Hepatocyte (in vitro differentiated cells): ENCODE results near the gene MAP3K6. TPM values are rescaled to one million over a fixed set of nuclear protein-coding genes. Genes with fewer than 3 reads are reported as not detected.

Experiments used
- DNase-seq: peaks from one replicate; pipeline ENCODE4 v3.0.0-alpha.2; 2016; ENCODE audit warnings: low spot score
- H2AFZ ChIP-seq: fragments of 200-600 bp; sonication (generic); 2 replicates; pipeline ENCODE4 v1.6.0; 2016; ENCODE audit warnings: antibody characterized with exemption, mild to moderate bottlenecking
- H3K27ac ChIP-seq: fragments of 200-600 bp; sonication (generic); 2 replicates; pipeline ENCODE4 v1.5.1; 2016; ENCODE audit warnings: mild to moderate bottlenecking
- H3K27me3 ChIP-seq: fragments of 200-600 bp; sonication (generic); 2 replicates; pipeline ENCODE4 v1.6.1; 2016
- H3K36me3 ChIP-seq: fragments of 200-600 bp; sonication (generic); replicated peaks from 2 replicates; pipeline ENCODE4 v1.5.1; 2016; ENCODE audit warnings: low read depth; ENCODE audit not compliant: insufficient read depth
- H3K4me1 ChIP-seq: fragments of 200-600 bp; sonication (generic); 2 replicates; pipeline ENCODE4 v1.5.1; 2016; ENCODE audit warnings: mild to moderate bottlenecking, moderate library complexity; ENCODE audit not compliant: insufficient read depth
- H3K4me2 ChIP-seq: fragments of 200-600 bp; sonication (generic); 2 replicates; pipeline ENCODE4 v1.6.0; 2016
- H3K4me3 ChIP-seq: fragments of 200-600 bp; sonication (generic); 2 replicates; pipeline ENCODE4 v1.5.1; 2016; ENCODE audit warnings: mild to moderate bottlenecking
- H3K79me2 ChIP-seq: fragments of 200-600 bp; sonication (generic); 2 replicates; pipeline ENCODE4 v1.6.0; 2017; ENCODE audit warnings: mild to moderate bottlenecking
- H3K9me2 ChIP-seq: fragments of 200-600 bp; sonication (generic); replicated peaks from 2 replicates; pipeline ENCODE4 v1.6.0; 2017; ENCODE audit warnings: mild to moderate bottlenecking; ENCODE audit not compliant: insufficient read depth
- H3K9me3 ChIP-seq: fragments of 200-600 bp; sonication (generic); 2 replicates; pipeline ENCODE4 v1.5.1; 2016; ENCODE audit warnings: low read depth, mild to moderate bottlenecking
- H4K20me1 ChIP-seq: fragments of 200-600 bp; sonication (generic); 2 replicates; pipeline ENCODE4 v1.6.0; 2016; ENCODE audit warnings: mild to moderate bottlenecking; ENCODE audit not compliant: insufficient read depth, poor library complexity, severe bottlenecking
- EZH2 ChIP-seq: fragments of 200-600 bp; sonication (generic); IDR thresholded peaks from 2 replicates; pipeline ENCODE4 v1.6.1; 2016; ENCODE audit warnings: antibody characterized with exemption, mild to moderate bottlenecking, borderline replicate concordance
- EZH2phosphoT487 ChIP-seq: fragments of 200-600 bp; sonication (generic); IDR thresholded peaks from one replicate; pipeline ENCODE4 v1.6.1; 2018; ENCODE audit warnings: antibody characterized with exemption, mild to moderate bottlenecking, low read depth, moderate library complexity; ENCODE audit not compliant: unreplicated experiment, severe bottlenecking
- WGBS: methylation state at CpG from one replicate; pipeline ENCODE4 v1.1.6; 2016; ENCODE audit warnings: low lambda C conversion rate; ENCODE audit errors: missing lambda C conversion rate; 5-methylcytosine and 5-hydroxymethylcytosine counted together
- polyA plus RNA-seq: library from polyadenylated mRNA; unstranded; fragments of >200 nt; fragmentation: Nextera tagmentation; extraction: Ambion mirVana; gene quantifications from 2 replicates; pipeline ENCODE4 v1.2.1, GENCODE V29; 2016
- total RNA-seq: library from RNA; depleted of rRNA; stranded (reverse); fragments of >200 nt; gene quantifications from 2 replicates; pipeline ENCODE4 v1.2.3, GENCODE V29; 2014
- TF ChIP-seq, protein P1 (sequence below): fragments of 200-600 bp; sonication (generic); IDR thresholded peaks from 2 replicates; pipeline ENCODE4 v1.5.1; 2016; ENCODE audit warnings: antibody characterized with exemption, mild to moderate bottlenecking; ENCODE audit not compliant: poor library complexity

The MAP3K6 gene
- total and polyA plus RNA-seq, 2 experiments from 2014 or later, result 6.3 to 20.4 TPM

DNA sequence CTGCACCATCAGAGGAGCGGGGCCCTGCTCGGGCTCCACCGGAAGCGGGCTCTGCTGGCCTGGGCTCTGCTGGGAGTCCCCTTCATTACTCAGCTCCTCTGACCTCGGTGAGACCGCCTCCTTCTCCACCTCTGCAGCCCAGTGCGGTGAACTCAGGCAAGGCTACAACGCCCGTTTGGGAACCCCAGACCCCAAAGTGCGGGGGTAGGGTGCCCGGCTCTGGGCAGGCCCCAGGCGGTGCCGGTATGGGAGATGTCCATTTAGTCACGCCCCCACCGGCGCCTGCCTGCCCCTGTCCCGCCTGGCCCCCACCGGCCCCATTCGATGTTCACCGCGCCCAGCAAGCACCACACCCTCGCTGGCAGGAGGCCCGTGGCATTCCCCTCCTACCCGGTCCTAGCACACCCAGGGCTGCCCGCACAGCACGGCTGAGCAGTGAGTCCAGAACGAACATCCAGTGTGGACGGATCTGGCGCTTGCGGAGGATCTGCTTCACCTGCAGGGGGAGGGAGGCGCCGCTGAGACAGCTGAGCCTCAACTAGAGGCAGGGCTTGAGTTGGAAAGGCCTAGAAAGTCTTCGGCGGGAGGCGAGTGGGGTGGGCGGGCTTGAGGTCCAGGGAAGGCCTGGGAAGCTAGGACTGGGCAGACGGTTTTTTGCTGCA lies 10.0 kb downstream of the MAP3K6 start:
- Histone ChIP-seq H4K20me1 (no peaks in the 10 kb centered on the region), H3K9me3 (no peaks in the 10 kb centered on the region), H3K27me3 (no peaks in the 10 kb centered on the region), H3K27ac (no peak overlapping the region), H3K4me3 (no peak overlapping the region), H3K79me2 (no peaks in the 10 kb centered on the region), H2AFZ (no peak overlapping the region), H3K9me2 (no peaks in the 10 kb centered on the region), H3K4me2 (no peak overlapping the region), H3K36me3 (no peaks in the 10 kb centered on the region), H3K4me1 (peaks cover under 1% of the 10 kb centered on the region)
- TF ChIP-seq EZH2phosphoT487 (no peak), EZH2 (no peak)
- TF ChIP-seq, protein P1, sequence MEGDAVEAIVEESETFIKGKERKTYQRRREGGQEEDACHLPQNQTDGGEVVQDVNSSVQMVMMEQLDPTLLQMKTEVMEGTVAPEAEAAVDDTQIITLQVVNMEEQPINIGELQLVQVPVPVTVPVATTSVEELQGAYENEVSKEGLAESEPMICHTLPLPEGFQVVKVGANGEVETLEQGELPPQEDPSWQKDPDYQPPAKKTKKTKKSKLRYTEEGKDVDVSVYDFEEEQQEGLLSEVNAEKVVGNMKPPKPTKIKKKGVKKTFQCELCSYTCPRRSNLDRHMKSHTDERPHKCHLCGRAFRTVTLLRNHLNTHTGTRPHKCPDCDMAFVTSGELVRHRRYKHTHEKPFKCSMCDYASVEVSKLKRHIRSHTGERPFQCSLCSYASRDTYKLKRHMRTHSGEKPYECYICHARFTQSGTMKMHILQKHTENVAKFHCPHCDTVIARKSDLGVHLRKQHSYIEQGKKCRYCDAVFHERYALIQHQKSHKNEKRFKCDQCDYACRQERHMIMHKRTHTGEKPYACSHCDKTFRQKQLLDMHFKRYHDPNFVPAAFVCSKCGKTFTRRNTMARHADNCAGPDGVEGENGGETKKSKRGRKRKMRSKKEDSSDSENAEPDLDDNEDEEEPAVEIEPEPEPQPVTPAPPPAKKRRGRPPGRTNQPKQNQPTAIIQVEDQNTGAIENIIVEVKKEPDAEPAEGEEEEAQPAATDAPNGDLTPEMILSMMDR, result no peak
- 90% methylated on average over 31 of the region's 37 CpGs for WGBS
- DNase-seq, result no peak

DNA sequence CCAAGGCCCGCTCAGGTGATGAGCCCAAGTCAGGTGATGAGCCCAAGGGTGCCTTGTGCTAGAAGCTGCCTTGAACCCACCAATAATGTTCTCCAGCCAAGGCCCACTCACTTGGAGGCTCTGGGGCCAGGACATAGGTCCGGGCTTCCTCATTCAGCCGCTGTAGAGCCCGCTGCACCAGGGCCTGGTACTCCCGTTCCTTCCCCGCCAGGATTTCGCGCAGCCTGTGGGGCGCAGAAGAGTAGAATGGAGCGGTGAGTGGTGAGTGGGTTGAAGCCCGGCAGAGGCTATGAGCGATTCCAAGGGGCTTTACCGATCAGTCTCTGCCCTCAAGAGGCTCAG lies 10.5 kb downstream of the MAP3K6 start:
- no peaks in the 10 kb centered on the region for H4K20me1 ChIP-seq
- no peak overlapping the region for H2AFZ ChIP-seq
- no peaks in the 10 kb centered on the region for H3K79me2 ChIP-seq
- H3K9me2 ChIP-seq, result no peaks in the 10 kb centered on the region
- no peak overlapping the region for H3K27ac ChIP-seq
- 95% methylated on average over 13 of the region's 13 CpGs for WGBS
- H3K4me3 ChIP-seq, result no peak overlapping the region
- no peaks in the 10 kb centered on the region for H3K27me3 ChIP-seq
- H3K9me3 ChIP-seq, result no peaks in the 10 kb centered on the region
- no peak overlapping the region for H3K4me2 ChIP-seq
- no peaks in the 10 kb centered on the region for H3K36me3 ChIP-seq
- no peak for TF ChIP-seq EZH2phosphoT487
- TF ChIP-seq, protein P1, result no peak
- TF ChIP-seq EZH2, result no peak
- H3K4me1 ChIP-seq, result peaks cover 5% of the 10 kb centered on the region
- DNase-seq, result no peak

DNA sequence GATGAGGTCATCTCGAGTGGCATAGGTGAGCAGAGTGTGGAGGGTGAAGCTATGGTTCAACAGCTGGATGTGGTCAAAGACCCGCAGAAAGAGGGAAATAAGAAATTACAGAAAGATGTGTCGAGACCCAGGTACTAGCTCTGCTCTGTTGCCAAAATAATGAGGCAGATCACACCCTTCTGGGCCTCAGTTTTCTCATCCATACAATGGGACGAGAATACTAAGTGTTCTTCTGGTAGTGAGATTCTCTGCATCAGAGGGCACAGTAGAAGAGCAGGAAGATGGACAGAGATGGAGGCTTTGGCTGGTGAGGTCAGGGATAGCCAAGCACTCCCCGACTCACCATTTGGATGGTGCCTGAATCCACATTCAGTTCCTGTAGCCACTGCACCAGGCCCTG lies 11.1 kb downstream of the MAP3K6 start:
- Histone ChIP-seq H3K36me3 (no peaks in the 10 kb centered on the region), H3K27ac (no peak overlapping the region), H4K20me1 (no peaks in the 10 kb centered on the region), H3K9me3 (no peaks in the 10 kb centered on the region), H3K4me3 (no peak overlapping the region), H3K27me3 (no peaks in the 10 kb centered on the region), H3K9me2 (no peaks in the 10 kb centered on the region), H3K79me2 (no peaks in the 10 kb centered on the region), H3K4me2 (no peak overlapping the region), H2AFZ (no peak overlapping the region), H3K4me1 (peaks cover 11% of the 10 kb centered on the region)
- TF ChIP-seq, protein P1, result no peak
- TF ChIP-seq EZH2 (no peak), EZH2phosphoT487 (no peak)
- 89% methylated on average over 5 of the region's 5 CpGs for WGBS
- no peak for DNase-seq

DNA sequence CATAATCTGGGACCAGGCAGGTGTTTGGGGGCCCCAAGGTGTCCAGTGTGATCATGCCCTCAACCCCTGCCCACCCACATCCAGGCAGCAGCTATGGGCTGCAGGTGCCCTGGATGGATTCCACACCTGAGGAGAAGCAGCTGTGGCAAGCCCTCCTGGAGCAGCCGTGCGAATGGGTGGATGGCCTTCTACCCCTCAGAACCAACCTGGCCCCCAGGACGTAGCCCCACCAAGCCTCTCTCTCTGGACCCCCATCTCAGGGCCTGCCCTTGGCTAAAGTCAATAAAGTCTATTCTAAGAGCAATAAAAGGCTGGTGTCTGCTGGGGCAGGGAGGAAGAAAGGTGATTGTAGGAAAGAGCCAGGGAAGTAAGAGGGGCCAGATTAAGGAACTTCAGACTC lies 13.1 kb downstream of the MAP3K6 start:
- Histone ChIP-seq H3K9me2 (no peaks in the 10 kb centered on the region), H3K4me1 (peaks cover 29% of the 10 kb centered on the region), H4K20me1 (no peaks in the 10 kb centered on the region), H3K9me3 (no peaks in the 10 kb centered on the region), H3K27ac (no peak overlapping the region), H2AFZ (no peak overlapping the region), H3K27me3 (no peaks in the 10 kb centered on the region), H3K36me3 (no peaks in the 10 kb centered on the region), H3K79me2 (no peaks in the 10 kb centered on the region), H3K4me3 (no peak overlapping the region), H3K4me2 (no peak overlapping the region)
- no peak for DNase-seq
- WGBS, result 96% methylated on average over 3 of the region's 3 CpGs
- TF ChIP-seq EZH2phosphoT487, result no peak
